Fibroblast of peridontal ligament (primary cell): ENCODE data around the gene LGALS7.

Source experiments
- DNase-seq: peaks from one replicate; pipeline ENCODE4 v3.0.0-alpha.2; 2010; ENCODE audit errors: extremely low read depth

The LGALS7 gene

GRCh38 chr19:38727868-38728660, 45.3 kb downstream of the LGALS7 start:
- DNase-seq: no peak

- DNase-seq: no peak
Measured at GRCh38 chr19:38727306-38727867, 45.9 kb downstream of the LGALS7 start.

- no peak for DNase-seq
Measured at GRCh38 chr19:38726761-38727301, 46.5 kb downstream of the LGALS7 start.

GRCh38 chr19:38726284-38726673, 47.0 kb downstream of the LGALS7 start:
- no peak for DNase-seq

- DNase-seq: no peak
Measured at GRCh38 chr19:38725469-38726283, 47.6 kb downstream of the LGALS7 start.

DNA sequence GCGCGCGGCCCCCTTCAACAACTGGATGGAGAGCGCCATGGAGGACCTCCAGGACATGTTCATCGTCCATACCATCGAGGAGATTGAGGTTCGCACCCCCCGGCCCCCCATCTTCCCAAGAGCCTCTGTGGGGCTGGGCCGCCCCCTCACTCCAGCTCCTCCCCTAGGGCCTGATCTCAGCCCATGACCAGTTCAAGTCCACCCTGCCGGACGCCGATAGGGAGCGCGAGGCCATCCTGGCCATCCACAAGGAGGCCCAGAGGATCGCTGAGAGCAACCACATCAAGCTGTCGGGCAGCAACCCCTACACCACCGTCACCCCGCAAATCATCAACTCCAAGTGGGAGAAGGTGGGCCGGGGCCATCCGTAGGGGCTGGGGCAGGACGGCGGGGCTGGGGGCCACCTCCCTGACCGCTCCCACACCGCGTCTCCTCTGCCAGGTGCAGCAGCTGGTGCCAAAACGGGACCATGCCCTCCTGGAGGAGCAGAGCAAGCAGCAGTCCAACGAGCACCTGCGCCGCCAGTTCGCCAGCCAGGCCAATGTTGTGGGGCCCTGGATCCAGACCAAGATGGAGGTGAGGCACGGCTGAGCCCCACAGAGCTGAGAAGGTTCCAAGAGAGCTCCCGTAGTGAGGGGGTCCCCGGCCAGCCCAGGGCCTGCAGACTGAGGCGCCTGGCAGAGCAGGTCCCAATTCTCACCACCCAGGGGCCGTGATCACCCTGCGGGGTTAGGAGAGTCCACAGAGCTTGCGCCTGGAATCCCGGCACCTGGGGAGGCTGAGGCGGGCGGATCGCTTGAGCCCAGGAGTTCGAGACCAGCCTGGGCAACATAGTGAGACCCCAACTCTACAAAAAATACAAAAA, 49.1 kb downstream of the LGALS7 start:
- DNase-seq: no peak

DNA sequence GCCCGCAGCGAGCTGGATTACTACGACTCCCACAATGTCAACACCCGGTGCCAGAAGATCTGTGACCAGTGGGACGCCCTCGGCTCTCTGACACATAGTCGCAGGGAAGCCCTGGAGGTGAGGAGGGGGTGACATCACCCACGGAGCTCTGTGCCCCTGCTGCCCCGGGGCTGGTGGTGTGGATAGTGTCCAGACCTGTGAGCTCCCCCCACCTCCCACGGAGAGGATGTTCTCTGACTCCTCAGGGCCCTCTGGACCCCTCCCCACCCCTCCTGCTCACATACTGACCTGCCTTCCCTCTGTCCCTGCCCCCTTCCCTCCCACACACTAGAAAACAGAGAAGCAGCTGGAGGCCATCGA, 49.7 kb downstream of the LGALS7 start:
- DNase-seq: no peak

- DNase-seq: no peak
Measured at GRCh38 chr19:38722947-38723605, 50.2 kb downstream of the LGALS7 start.

- no peak for DNase-seq
Measured at GRCh38 chr19:38721979-38722773, 51.1 kb downstream of the LGALS7 start.

- no peak for DNase-seq
Measured at GRCh38 chr19:38721496-38721895, 51.8 kb downstream of the LGALS7 start.
